Heart right ventricle (tissue), 16 donors: ENCODE measurements around the gene FAAP20. TPM values are rescaled to one million over a fixed set of nuclear protein-coding genes. Genes with fewer than 3 reads are reported as not detected.
"Not testable (repeated sequence)": the region's sequence is repeated elsewhere in the genome, so short reads cannot be mapped to it uniquely, and the experiment has no call there.

Experiments used
- ATAC-seq, 8 donors: fragments of 200-7000 bp; cut with Tn5 transposase; one replicate each; pipeline ENCODE4 v1.9.1; 2020; ENCODE audit warnings: mild to moderate bottlenecking in 8 of 8, moderate library complexity in 8 of 8, moderate number of reproducible peaks in 1 of 8
- DNase-seq, 2 donors: peaks; one replicate each; pipeline ENCODE4 v3.0.0-alpha.2; 2020
- H3K27ac ChIP-seq, 10 donors: fragments of 200-600 bp; sonication (generic) in 2 of 10; one replicate each; pipeline versions ENCODE4 v1.5.0 to v1.8.0; 2020 to 2022; ENCODE audit warnings: mild to moderate bottlenecking in 3 of 10
- H3K27me3 ChIP-seq, 7 donors: fragments of 200-600 bp; one replicate each; pipeline ENCODE4 v1.8.0; 2021 to 2022; ENCODE audit warnings: mild to moderate bottlenecking in 2 of 7
- H3K36me3 ChIP-seq, 9 donors: fragments of 200-600 bp; sonication (generic) in 1 of 9; one replicate each; pipeline versions ENCODE4 v1.5.0 to v1.8.0; 2020 to 2022; ENCODE audit warnings: mild to moderate bottlenecking in 2 of 9
- H3K4me1 ChIP-seq, 9 donors: fragments of 200-600 bp; sonication (generic) in 1 of 9; one replicate each; pipeline versions ENCODE4 v1.5.0 to v1.8.0; 2020 to 2022; ENCODE audit warnings: mild to moderate bottlenecking in 4 of 9
- H3K4me3 ChIP-seq, 10 donors: fragments of 200-600 bp; sonication (generic) in 2 of 10; one replicate each; pipeline versions ENCODE4 v1.5.0 to v1.8.0; 2020 to 2022; ENCODE audit warnings: mild to moderate bottlenecking in 7 of 10, moderate library complexity in 2 of 10
- H3K9me3 ChIP-seq, 11 donors: fragments of 200-600 bp in 10 of 11; sonication (generic) in 2 of 11; one replicate each; pipeline versions ENCODE4 v1.5.0 to v1.8.0; 2013 to 2022; ENCODE audit warnings: mild to moderate bottlenecking in 2 of 11, control low read depth in 1 of 11, moderate library complexity in 1 of 11
- WGBS, 2 donors: extraction: QIAGEN DNeasy Blood & Tissue Kit; methylation state at CpG; one replicate each; pipeline ENCODE4 v1.1.7; 2013; ENCODE audit warnings: inconsistent platforms in 1 of 2; 5-methylcytosine and 5-hydroxymethylcytosine counted together
- intact Hi-C, 10 donors: fragments of 100-400 bp; cut with DNase I; formaldehyde crosslinking; loops; one replicate each; pipeline versions ENCODE4 v1.11.1 to v1.14.2; 2022
- polyA plus RNA-seq, 2 donors: library from polyadenylated mRNA; stranded (reverse); fragments of 200-250 nt; gene quantifications; one replicate each; pipeline ENCODE4 v1.2.3, GENCODE V29; 2013
- total RNA-seq, 10 donors: library from RNA; stranded (reverse); fragmentation: NEBNext Ultra II Directional in 3 of 10; extraction: Animal tissue kit (Norgen Biotek cat#: 25700) in 3 of 10; gene quantifications; one replicate each; pipeline versions ENCODE4 v1.2.1 to v1.2.4, GENCODE V29; 2021 to 2023
- TF ChIP-seq, protein P1 (sequence below), 9 donors: fragments of 200-600 bp; sonication (generic) in 2 of 9; IDR thresholded peaks; one replicate each; pipeline versions ENCODE4 v1.5.0 to v1.8.0; 2021 to 2022; ENCODE audit warnings: antibody characterized with exemption in 9 of 9, mild to moderate bottlenecking in 5 of 9, moderate library complexity in 1 of 9
- donor health status: Arrhythmogenic right ventricular cardiomyopathy.
- donor health status: ischemic (EF 13 %, LVEDD 7.1; RV severe dilation, severe dysfunction).
- donor health status: healthy with polysubstance abuse.
- donor health status: DM: no; HTN: yes; CAD: no.
- donor health status: DM: no; HTN: no; CAD: no.
- donor health status: ischemic (EF 25% LVEDD 6.9; RV normal size, moderate dysfunction).
- donor health status: ischemic (EF 25% LVEDD 5.7; RV mildly dilated, moderate dysfunction).
- donor health status: healthy.
- donor health status: DM: yes; HTN: yes; CAD: no.
- donor health status: Ischemic cardiomyopathy.
- donor health status: ischemic (EF 35%, LVEDD 5.7; RV mildly dilated, moderate dysfunction).
- donor health status: nonischemic (EF 11% LVEDD 7.7; RV severe dilation, severe dysfunction).
- donor health status: DM: yes; HTN: yes; CAD: no.
- donor health status: PGD.
- donor health status: ischemic (EF 29% LVEDD 5.4; RV normal size, mild dysfunction).
- donor health status: nonischemic (EF 23%, LVEDD 6.1; RV moderate dilation, normal function).

Gene FAAP20
- total and polyA plus RNA-seq, 12 donors: 30.9 to 83.6 (median 38.6) TPM

DNA sequence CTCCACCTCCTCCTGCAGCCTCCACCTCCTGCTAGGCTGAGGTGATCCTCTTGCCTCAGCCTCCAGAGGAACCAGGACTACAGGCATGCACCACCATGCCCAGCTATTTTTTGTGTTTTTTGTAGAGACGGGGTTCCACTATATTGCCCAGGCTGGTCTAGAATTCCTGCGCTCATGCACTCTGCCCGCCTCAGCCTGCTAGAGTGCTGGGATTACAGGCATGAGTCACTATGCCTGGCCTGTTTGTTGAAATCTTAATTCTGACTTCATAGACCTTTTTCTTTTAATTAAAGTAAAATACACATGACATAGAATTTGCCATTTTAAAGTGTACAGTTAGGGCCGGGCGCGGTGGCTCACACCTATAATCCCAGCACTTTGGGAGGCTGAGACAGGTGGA, 42.7 kb downstream of the FAAP20 start:
- Histone ChIP-seq H3K4me3 (no peak overlapping the region), H3K36me3 (no peaks in the 10 kb centered on the region), H3K4me1 (peaks cover 0 to 42% (median 0%) of the 10 kb centered on the region in 9 donors), H3K27me3 (no peaks in the 10 kb centered on the region), H3K27ac (peak overlapping the region in 1 of 10 donors; percentile 88), H3K9me3 (no peaks in the 10 kb centered on the region)
- ATAC-seq (no peak), DNase-seq (no peak)
- TF ChIP-seq, protein P1, sequence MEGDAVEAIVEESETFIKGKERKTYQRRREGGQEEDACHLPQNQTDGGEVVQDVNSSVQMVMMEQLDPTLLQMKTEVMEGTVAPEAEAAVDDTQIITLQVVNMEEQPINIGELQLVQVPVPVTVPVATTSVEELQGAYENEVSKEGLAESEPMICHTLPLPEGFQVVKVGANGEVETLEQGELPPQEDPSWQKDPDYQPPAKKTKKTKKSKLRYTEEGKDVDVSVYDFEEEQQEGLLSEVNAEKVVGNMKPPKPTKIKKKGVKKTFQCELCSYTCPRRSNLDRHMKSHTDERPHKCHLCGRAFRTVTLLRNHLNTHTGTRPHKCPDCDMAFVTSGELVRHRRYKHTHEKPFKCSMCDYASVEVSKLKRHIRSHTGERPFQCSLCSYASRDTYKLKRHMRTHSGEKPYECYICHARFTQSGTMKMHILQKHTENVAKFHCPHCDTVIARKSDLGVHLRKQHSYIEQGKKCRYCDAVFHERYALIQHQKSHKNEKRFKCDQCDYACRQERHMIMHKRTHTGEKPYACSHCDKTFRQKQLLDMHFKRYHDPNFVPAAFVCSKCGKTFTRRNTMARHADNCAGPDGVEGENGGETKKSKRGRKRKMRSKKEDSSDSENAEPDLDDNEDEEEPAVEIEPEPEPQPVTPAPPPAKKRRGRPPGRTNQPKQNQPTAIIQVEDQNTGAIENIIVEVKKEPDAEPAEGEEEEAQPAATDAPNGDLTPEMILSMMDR (IDR thresholded peaks at IDR 0.05): no peak
- intact Hi-C loops: no loop called here
- WGBS, 2 donors: 90 to 93% methylated on average over 6 of the region's 6 CpGs

DNA sequence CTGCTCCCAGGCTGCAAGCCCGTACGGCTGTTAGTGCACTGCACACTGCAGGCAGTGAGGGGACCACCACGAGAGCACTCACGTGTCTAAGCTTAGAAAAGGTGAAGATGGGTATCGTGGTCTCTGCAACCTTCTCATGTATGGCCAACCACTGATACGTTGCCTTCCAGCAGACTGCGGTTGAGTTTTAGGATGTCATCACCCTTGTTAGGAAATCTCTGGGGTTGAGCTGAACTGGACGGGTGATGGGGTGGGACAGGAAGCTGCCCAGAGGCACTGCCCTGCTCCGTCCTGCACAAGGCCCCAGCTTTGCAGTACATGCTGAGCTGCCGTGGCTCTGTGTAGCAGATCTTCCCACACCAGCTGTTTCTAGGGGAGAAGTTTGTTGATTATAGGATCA, 43.3 kb downstream of the FAAP20 start:
- H3K4me3 ChIP-seq: peak overlapping the region in 1 of 10 donors; percentile 18
- DNase-seq (no peak), ATAC-seq (peak in 4 of 8 donors; percentile 18 to 68 (median 62))
- TF ChIP-seq, protein P1 (IDR thresholded peaks at IDR 0.05): no peak
- peaks cover 0 to 42% (median 0%) of the 10 kb centered on the region in 9 donors for H3K4me1 ChIP-seq
- H3K36me3 ChIP-seq: no peaks in the 10 kb centered on the region
- peak overlapping the region in 1 of 10 donors; percentile 88 for H3K27ac ChIP-seq
- H3K27me3 ChIP-seq: no peaks in the 10 kb centered on the region
- intact Hi-C loops: no loop called here
- H3K9me3 ChIP-seq: no peaks in the 10 kb centered on the region
- 65 to 71% methylated on average over 10 of the region's 10 CpGs for WGBS, 2 donors

DNA sequence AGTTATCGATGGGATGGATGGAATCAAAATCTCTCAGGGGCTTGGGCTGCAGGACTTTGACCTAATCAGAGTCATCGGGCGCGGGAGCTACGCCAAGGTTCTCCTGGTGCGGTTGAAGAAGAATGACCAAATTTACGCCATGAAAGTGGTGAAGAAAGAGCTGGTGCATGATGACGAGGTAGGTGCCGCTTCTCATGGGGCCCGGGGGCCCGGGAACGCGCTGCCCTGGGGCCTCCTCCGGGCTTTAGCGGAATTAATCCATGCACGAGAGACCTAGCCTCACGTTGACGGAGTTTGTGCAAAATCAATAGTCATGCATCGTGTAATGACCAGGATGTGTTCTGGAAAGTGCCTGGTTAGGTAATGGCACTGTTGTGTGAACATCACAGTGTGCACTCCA, 43.8 kb downstream of the FAAP20 start:
- Histone ChIP-seq H3K4me1 (peaks cover 0 to 42% (median 0%) of the 10 kb centered on the region in 9 donors), H3K36me3 (no peaks in the 10 kb centered on the region), H3K27me3 (no peaks in the 10 kb centered on the region), H3K4me3 (peak overlapping the region in 1 of 10 donors; percentile 18), H3K27ac (peak overlapping the region in 2 of 10 donors; percentile 44 to 88), H3K9me3 (no peaks in the 10 kb centered on the region)
- 90 to 94% methylated on average over 19 of the region's 19 CpGs for WGBS, 2 donors
- TF ChIP-seq, protein P1 (IDR thresholded peaks at IDR 0.05): no peak
- ATAC-seq (peak in 1 of 8 donors; percentile 25), DNase-seq (no peak)
- intact Hi-C loops: no loop called here

DNA sequence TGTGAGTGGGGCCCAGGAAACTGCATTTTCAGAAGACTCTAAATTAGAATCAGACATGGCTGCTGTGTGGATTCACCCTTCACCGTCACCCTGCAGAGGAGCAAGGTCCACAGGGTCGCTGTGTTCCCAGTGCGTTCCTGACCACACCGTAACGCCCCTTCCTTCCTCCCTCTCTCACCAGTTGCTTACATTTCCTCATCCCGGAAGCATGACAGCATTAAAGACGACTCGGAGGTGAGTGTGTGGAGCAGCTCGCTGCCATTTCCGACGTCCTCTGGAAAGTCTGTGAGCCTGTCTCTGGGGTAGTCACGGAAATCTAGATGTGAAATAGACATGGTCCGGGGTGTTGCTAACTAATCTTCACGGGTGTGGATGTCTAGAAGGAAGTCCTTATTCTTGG, 45.9 kb downstream of the FAAP20 start:
- Histone ChIP-seq H3K4me1 (peaks cover 0 to 45% (median 0%) of the 10 kb centered on the region in 9 donors), H3K27ac (peak overlapping the region in 3 of 10 donors; percentile 7 to 88 (median 44)), H3K4me3 (peak overlapping the region in 1 of 10 donors; percentile 33), H3K9me3 (no peaks in the 10 kb centered on the region), H3K27me3 (no peaks in the 10 kb centered on the region), H3K36me3 (peaks cover 0 to 2% (median 0%) of the 10 kb centered on the region in 9 donors)
- 57 to 70% methylated on average over 14 of the region's 14 CpGs for WGBS, 2 donors
- DNase-seq: no peak
- intact Hi-C loops: no loop called here
- ATAC-seq: peak in 7 of 8 donors; percentile 21 to 79 (median 45)
- TF ChIP-seq, protein P1 (IDR thresholded peaks at IDR 0.05): no peak

DNA sequence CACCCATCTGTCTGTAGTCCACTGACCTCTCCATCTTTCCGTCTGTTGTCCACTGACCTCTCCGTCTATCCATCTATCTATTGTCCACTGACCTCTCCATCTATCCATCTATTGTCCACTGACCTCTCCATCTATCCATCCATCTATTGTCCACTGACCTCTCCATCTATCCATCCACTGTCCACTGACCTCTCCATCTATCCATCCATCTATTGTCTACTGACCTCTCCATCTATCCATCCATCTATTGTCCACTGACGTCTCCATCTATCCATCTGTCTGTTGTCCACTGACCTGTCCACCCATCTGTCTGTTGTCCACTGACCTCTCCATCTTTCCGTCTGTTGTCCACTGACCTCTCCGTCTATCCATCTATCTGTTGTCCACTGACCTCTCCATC, 46.7 kb downstream of the FAAP20 start:
- H3K27me3 ChIP-seq, H3K27ac ChIP-seq, ATAC-seq, DNase-seq, intact Hi-C loops, H3K36me3 ChIP-seq, H3K9me3 ChIP-seq, H3K4me3 ChIP-seq: not testable (repeated sequence)
- peaks cover 0 to 50% (median 0%) of the 10 kb centered on the region in 9 donors for H3K4me1 ChIP-seq
- 97 to 98% methylated on average over 5 of the region's 5 CpGs for WGBS, 2 donors
